Naive B cell (primary cell): ENCODE measurements around the gene NOL3. TPM values are rescaled to one million over a fixed set of nuclear protein-coding genes. Genes with fewer than 3 reads are reported as not detected.

ENCODE experiments used
- ATAC-seq, 2 donors: fragments of 150-1000 bp; cut with Tn5 transposase; 2 replicates each; pipeline ENCODE4 v1.10.0; 2021; ENCODE audit warnings: low read depth in 2 of 2, mild to moderate bottlenecking in 2 of 2, moderate library complexity in 2 of 2
- DNase-seq: peaks from one replicate; pipeline ENCODE4 v3.0.0; 2022
- H3K27ac Mint-ChIP-seq, 6 donors: one replicate each; pipeline ENCODE4 v1.8.0; 2020 to 2022; ENCODE audit warnings: mild to moderate bottlenecking in 6 of 6, mixed read lengths in 6 of 6, moderate library complexity in 5 of 6, inconsistent platforms in 2 of 6
- H3K27me3 Mint-ChIP-seq, 3 donors: one replicate each; pipeline ENCODE4 v1.8.0; 2021 to 2022; ENCODE audit warnings: mixed read lengths in 3 of 3, mild to moderate bottlenecking in 1 of 3
- H3K36me3 Mint-ChIP-seq, 2 donors: one replicate each; pipeline ENCODE4 v1.8.0; 2020 to 2022; ENCODE audit warnings: mixed read lengths in 2 of 2, inconsistent platforms in 1 of 2, mild to moderate bottlenecking in 1 of 2
- H3K4me1 Mint-ChIP-seq, 3 donors: one replicate each; pipeline ENCODE4 v1.8.0; 2020 to 2022; ENCODE audit warnings: mixed read lengths in 3 of 3, inconsistent platforms in 1 of 3, mild to moderate bottlenecking in 1 of 3, moderate library complexity in 1 of 3
- H3K4me3 Mint-ChIP-seq, 8 donors: one replicate each; pipeline ENCODE4 v1.8.0; 2020 to 2022; ENCODE audit warnings: mild to moderate bottlenecking in 8 of 8, mixed read lengths in 8 of 8, moderate library complexity in 8 of 8, inconsistent platforms in 2 of 8
- H3K9me3 Mint-ChIP-seq, 7 donors: one replicate each; pipeline ENCODE4 v1.8.0; 2020 to 2022; ENCODE audit warnings: mixed read lengths in 7 of 7, mild to moderate bottlenecking in 5 of 7, inconsistent platforms in 2 of 7, moderate library complexity in 1 of 7
- polyA plus RNA-seq, 6 donors: library from polyadenylated mRNA; unstranded; fragments of 300-500 nt; fragmentation: Illumina TruSeq; gene quantifications; one replicate each; pipeline ENCODE4 v1.2.3, GENCODE V29; 2021; ENCODE audit warnings: low read depth in 6 of 6

NOL3 gene
- polyA plus RNA-seq, 6 donors from 2014 or later = 0.27 TPM; not detected in 5

DNA sequence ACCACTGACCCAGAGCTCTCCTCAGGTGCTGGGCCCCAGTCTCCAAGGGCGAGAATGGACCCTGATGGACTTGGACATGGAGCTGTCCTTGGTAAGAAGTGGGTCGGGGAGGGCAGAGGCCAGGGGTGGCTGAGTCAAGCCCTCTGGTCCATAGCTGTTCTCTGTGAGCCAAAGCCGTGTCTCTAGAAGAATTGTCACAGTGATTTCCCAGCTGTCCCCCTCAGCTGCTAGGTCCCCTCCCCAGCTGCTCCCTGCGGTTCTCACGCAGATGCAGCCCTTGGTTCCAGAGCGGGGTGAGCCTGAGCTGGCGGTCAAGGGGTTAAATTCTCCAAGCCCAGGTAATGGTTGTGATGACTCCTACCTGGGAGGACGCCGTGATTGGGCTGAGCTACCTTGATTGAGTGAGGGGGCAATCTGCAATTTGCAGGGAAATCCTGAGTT is 1.3 kb upstream of the NOL3 start:
- DNase-seq (no peak), ATAC-seq (no peak)
- H3K4me3 Mint-ChIP-seq = peak overlapping the region in 5 of 8 donors; percentile 7 to 54 (median 38)
- peaks cover 32 to 46% (median 41%) of the 10 kb centered on the region in 3 donors for H3K4me1 Mint-ChIP-seq
- peak overlapping the region in 1 of 6 donors; percentile 54 for H3K27ac Mint-ChIP-seq
- H3K9me3 Mint-ChIP-seq = peaks cover 0 to 1% (median 0%) of the 10 kb centered on the region in 7 donors
- peaks cover 49 to 90% (median 84%) of the 10 kb centered on the region in 3 donors for H3K27me3 Mint-ChIP-seq
- peaks cover 0 to 18% of the 10 kb centered on the region in 2 donors for H3K36me3 Mint-ChIP-seq

DNA sequence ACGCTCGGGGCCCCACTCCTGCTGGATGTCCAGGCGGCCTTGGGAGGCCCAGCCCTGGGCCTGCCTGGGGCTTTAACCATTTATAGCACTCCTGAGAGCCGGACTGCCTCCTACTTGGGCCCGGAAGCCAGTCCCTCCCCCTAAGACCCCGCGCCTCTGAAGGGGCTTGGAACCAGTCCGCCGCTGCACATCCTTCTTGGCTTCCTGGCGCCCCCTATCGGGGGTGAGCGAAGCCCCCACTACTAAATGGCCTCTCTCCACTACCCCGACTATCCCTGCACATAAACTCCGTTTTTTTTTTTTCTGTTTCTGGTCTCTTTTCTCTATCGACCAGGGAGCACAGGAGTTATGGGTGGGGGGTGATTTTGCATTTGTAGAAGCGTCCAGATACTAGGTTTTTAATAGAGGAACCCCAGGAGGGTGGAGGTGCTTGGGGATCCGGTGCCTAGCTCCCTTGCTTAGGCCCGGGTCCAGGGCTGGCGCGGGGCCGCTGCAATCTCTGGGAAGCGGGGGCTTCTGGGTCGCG is 633 bp upstream of the NOL3 start:
- Mint-ChIP-seq H3K4me3 (peak overlapping the region; percentile 26 to 84 (median 69)), H3K4me1 (peaks cover 30 to 44% (median 41%) of the 10 kb centered on the region in 3 donors), H3K9me3 (peaks cover 0 to 1% (median 0%) of the 10 kb centered on the region in 7 donors), H3K27ac (no peak overlapping the region), H3K36me3 (peaks cover 0 to 18% of the 10 kb centered on the region in 2 donors), H3K27me3 (peaks cover 51 to 93% (median 82%) of the 10 kb centered on the region in 3 donors)
- ATAC-seq = no peak
- no peak for DNase-seq

DNA sequence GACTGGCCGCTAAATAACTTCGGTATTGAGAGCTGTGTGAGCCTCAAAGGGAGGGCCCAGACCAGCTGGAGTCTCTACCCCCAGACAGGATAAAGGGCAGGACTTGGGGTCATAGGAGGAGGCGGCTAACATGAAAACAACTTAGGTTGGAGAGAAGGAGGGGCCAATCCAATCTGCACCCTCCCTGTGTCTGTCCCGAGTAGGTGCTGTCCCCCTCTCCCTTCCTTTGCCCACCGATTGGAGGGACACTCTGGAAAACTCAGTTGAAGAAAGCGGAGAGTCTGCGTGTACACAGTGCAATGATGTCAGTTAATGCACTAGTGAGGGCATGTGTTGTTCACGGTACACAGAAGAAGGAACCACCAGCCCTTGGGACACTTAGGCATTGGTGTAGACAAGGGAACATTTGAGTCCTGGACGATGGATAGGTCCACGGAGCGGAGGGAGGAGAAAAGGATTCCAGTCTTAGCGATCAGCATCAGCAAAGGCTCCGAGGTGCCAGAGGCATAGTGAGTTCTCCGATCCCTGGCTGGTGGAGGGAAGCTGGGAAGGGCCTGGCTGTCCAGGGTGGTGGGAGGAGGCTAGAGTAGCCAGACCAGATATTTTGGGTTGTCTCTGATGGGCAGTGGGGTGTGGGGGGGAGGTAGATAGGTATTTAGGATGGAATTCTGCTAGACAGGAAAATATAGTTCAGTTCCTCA is 761 bp downstream of the NOL3 start:
- Mint-ChIP-seq H3K4me1 (peaks cover 29 to 35% (median 31%) of the 10 kb centered on the region in 3 donors), H3K27ac (no peak overlapping the region), H3K4me3 (peak overlapping the region; percentile 23 to 72 (median 64)), H3K27me3 (peaks cover 52 to 91% (median 81%) of the 10 kb centered on the region in 3 donors), H3K9me3 (peaks cover 0 to 1% (median 0%) of the 10 kb centered on the region in 7 donors), H3K36me3 (peaks cover 0 to 18% of the 10 kb centered on the region in 2 donors)
- DNase-seq (no peak), ATAC-seq (no peak)

DNA sequence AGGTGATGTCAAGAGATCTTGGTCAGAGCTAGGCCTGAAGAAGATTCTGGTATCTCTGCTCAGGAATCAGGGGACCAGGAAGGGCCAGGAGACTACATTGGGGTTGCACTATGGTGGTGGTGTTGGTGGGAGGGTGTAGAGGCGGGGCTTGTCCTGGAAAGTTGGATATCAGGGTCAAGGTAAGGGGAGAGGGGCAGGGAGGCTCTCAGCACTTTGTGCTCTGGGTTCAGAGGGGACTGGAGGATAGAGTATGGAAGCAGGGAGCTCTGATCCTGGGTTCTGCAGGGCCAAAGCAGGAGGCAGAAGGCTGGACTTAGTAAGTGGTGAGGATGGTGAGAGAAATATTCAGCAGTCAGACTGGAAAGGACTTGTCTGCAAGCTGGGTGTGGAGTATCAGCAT is 3.0 kb downstream of the NOL3 start:
- no peak for DNase-seq
- peaks cover 0 to 14% of the 10 kb centered on the region in 2 donors for H3K36me3 Mint-ChIP-seq
- peaks cover 0 to 1% (median 0%) of the 10 kb centered on the region in 7 donors for H3K9me3 Mint-ChIP-seq
- ATAC-seq = no peak
- H3K27me3 Mint-ChIP-seq = peaks cover 61 to 86% (median 81%) of the 10 kb centered on the region in 3 donors
- H3K27ac Mint-ChIP-seq = peak overlapping the region in 2 of 6 donors; percentile 80 to 83
- H3K4me1 Mint-ChIP-seq = peaks cover 23 to 38% (median 32%) of the 10 kb centered on the region in 3 donors
- peak overlapping the region; percentile 60 to 91 (median 87) for H3K4me3 Mint-ChIP-seq

DNA sequence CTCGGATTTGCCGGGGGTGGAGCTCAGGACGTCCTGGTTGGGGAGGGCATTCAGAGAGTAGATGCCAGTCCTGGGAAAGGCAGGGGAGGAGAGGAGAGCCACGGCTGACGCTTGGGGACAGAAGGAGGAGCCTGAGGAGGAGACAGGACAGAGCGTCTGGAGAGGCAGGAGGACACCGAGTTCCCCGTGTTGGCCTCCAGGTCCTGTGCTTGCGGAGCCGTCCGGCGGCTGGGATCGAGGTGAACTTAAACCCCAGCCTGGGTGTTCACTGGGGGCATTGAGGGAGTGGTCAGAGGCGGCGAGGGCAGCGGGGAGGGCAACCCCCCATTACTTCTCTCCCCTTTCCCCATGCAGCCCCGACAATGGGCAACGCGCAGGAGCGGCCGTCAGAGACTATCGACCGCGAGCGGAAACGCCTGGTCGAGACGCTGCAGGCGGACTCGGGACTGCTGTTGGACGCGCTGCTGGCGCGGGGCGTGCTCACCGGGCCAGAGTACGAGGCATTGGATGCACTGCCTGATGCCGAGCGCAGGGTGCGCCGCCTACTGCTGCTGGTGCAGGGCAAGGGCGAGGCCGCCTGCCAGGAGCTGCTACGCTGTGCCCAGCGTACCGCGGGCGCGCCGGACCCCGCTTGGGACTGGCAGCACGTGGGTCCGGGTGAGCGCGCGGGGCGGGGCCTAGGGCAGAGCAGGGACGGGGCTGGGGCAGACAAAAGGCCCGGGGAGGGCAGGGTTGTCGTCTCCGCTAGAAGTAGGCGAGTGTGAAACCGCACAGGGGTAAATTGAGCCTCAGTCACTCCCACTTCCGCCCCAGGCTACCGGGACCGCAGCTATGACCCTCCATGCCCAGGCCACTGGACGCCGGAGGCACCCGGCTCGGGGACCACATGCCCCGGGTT is 3.7 kb downstream of the NOL3 start:
- DNase-seq (peak; percentile 53), ATAC-seq (peak; percentile 73 to 78)
- peaks cover 28 to 43% (median 33%) of the 10 kb centered on the region in 3 donors for H3K4me1 Mint-ChIP-seq
- H3K4me3 Mint-ChIP-seq = peak overlapping the region; percentile 60 to 91 (median 87)
- H3K27ac Mint-ChIP-seq = peak overlapping the region in 2 of 6 donors; percentile 83 to 92
- peaks cover 62 to 85% (median 81%) of the 10 kb centered on the region in 3 donors for H3K27me3 Mint-ChIP-seq
- peaks cover 0 to 14% of the 10 kb centered on the region in 2 donors for H3K36me3 Mint-ChIP-seq
- H3K9me3 Mint-ChIP-seq = peaks cover 0 to 1% (median 0%) of the 10 kb centered on the region in 7 donors

DNA sequence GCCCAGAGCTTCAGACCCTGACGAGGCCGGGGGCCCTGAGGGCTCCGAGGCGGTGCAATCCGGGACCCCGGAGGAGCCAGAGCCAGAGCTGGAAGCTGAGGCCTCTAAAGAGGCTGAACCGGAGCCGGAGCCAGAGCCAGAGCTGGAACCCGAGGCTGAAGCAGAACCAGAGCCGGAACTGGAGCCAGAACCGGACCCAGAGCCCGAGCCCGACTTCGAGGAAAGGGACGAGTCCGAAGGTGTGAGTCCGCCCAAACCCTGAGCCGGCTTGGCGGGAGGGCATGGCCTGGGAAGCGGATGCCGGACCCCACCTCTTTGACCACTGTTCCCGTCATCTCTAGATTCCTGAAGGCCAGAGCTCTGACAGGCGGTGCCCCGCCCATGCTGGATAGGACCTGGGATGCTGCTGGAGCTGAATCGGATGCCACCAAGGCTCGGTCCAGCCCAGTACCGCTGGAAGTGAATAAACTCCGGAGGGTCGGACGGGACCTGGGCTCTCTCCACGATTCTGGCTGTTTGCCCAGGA is 4.4 kb downstream of the NOL3 start:
- ATAC-seq (no peak), DNase-seq (no peak)
- H3K4me1 Mint-ChIP-seq = peaks cover 25 to 39% (median 31%) of the 10 kb centered on the region in 3 donors
- H3K36me3 Mint-ChIP-seq = peaks cover 0 to 14% of the 10 kb centered on the region in 2 donors
- H3K27me3 Mint-ChIP-seq = peaks cover 58 to 85% (median 78%) of the 10 kb centered on the region in 3 donors
- H3K4me3 Mint-ChIP-seq = peak overlapping the region in 6 of 8 donors; percentile 21 to 89 (median 75)
- H3K9me3 Mint-ChIP-seq = peaks cover 0 to 1% (median 0%) of the 10 kb centered on the region in 7 donors
- no peak overlapping the region for H3K27ac Mint-ChIP-seq

DNA sequence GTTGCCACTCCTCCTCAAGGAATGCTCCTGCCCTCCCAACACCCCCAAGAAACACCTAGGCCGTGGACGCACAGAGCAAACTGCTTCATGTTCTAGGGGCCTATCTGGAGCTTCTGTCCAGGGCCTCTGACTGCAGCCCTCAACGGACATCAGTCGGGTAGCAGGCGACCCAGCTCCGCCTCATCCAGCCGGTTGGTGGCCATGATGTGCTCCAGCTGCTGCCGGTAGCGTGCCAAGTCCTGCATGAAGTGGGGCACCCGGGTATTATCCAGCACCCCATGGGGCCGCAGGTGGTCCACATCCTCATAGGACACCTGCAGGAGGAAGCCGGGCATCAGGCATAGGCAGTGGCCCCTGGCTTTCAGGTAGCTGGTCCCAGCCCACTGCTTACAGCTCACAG is 6.3 kb downstream of the NOL3 start:
- ATAC-seq = no peak
- H3K9me3 Mint-ChIP-seq = no peaks in the 10 kb centered on the region
- H3K4me3 Mint-ChIP-seq = peak overlapping the region in 3 of 8 donors; percentile 26 to 64 (median 63)
- peaks cover 19 to 33% (median 19%) of the 10 kb centered on the region in 3 donors for H3K4me1 Mint-ChIP-seq
- H3K27me3 Mint-ChIP-seq = peaks cover 45 to 70% (median 61%) of the 10 kb centered on the region in 3 donors
- H3K27ac Mint-ChIP-seq = no peak overlapping the region
- DNase-seq = no peak
- H3K36me3 Mint-ChIP-seq = peaks cover 0 to 5% of the 10 kb centered on the region in 2 donors

DNA sequence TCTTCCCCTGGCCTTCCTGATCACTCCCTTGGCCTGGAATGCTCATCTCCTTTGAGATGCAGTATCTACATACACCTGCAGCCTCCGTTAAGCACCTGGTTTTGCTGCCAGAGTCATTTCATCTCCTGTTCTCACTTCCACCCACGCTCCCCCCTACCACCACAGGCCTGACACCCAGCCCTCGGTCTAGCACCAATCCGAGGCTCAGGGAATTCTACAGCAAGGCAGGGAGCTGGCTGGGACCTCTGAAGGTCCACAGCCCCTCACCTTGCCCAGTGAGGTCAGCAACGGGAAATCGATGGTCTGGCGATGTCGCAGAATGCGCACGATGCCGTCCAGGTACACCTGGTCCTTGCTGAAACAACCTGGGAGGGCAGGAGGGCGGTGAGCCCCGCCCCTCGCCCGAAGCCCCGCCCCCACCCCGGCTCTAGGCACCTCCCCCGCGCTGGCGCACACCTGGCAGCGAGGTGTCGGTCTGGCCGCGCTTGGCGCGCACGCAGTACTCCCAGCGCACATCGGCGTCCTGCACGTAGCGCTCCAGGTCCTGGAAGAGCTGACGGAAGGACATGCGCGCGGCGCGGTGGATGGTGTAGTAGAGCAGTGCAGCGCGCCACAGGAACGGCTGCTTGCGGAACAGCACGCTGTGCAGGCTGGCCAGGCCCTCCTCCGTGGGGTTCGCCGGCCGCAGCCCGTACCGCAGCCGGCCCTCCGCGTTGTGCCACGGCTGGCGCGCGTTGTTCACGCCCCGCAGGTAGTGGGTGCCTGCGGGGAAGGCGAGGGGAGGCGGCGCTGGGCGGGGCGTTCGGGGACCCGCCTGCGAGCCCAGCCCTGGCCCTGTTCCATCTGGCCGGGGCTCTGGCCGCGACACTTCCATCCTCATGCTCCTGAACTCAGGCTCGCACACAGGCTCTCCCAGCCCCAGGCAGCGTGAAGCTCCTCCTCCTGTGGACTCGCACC is 7.7 kb downstream of the NOL3 start:
- Mint-ChIP-seq H3K4me3 (peak overlapping the region; percentile 24 to 82 (median 66)), H3K36me3 (no peaks in the 10 kb centered on the region), H3K27me3 (peaks cover 40 to 56% (median 50%) of the 10 kb centered on the region in 3 donors), H3K4me1 (peaks cover 15 to 31% (median 18%) of the 10 kb centered on the region in 3 donors), H3K27ac (no peak overlapping the region), H3K9me3 (no peaks in the 10 kb centered on the region)
- DNase-seq (no peak), ATAC-seq (peak; percentile 53 to 56)

DNA sequence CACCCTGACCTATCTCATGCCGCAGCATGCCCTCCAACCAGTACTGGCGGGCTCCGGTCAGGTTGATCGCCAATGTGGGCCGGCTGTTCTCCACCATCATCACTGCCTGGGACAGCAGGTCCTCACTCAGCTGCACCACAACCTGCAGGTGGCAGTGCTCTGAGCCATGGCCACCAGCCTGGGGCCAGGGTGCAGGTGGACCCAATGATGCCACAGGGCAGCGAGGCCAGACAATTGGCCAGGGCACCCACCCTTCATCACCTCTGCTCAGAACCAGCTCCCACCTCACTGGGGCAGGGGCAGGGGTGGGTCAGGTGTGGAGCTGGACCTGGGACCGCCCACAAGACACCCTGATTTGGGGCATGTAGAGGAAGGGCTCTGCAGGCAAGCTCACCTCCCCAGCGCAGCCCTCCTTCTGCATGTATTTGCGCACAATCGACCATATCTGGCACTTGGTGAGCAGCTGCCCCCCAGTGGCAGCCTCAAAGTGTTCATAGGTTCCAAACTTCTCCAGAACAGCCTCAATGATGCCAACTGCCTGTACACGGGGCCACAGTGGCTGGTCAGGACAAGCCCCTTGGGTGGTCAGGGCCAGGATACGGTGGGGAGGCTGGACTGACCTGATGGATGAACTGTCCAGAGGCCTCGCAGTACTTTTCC is 9.2 kb downstream of the NOL3 start:
- Mint-ChIP-seq H3K9me3 (no peaks in the 10 kb centered on the region), H3K27me3 (peaks cover 29 to 43% (median 39%) of the 10 kb centered on the region in 3 donors), H3K4me1 (peaks cover 4 to 19% (median 6%) of the 10 kb centered on the region in 3 donors), H3K27ac (no peak overlapping the region), H3K36me3 (no peaks in the 10 kb centered on the region), H3K4me3 (peak overlapping the region in 2 of 8 donors; percentile 16 to 76)
- ATAC-seq = no peak
- no peak for DNase-seq

DNA sequence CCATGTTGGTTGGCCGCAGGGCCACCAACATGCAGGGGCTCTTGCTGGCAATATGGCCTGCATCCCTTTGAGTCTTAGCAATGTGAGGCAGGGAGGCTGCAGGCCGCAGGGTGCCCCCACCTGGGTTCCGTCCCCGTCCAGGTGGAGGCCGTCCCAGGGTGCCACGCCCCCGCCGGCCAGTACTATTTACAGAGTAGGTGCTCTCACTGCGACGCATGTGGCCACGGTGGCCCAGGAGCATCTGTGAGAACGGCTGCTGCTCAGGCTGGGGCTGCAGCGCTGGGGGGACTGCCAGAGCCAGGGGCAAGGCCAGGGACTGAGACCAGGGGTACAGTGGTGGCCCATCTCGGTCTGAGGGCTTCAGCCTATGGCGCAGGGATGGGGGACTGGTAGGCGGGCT is 9.8 kb downstream of the NOL3 start:
- H3K4me3 Mint-ChIP-seq = no peak overlapping the region
- peaks cover 29 to 43% (median 39%) of the 10 kb centered on the region in 3 donors for H3K27me3 Mint-ChIP-seq
- H3K9me3 Mint-ChIP-seq = no peaks in the 10 kb centered on the region
- DNase-seq (no peak), ATAC-seq (no peak)
- H3K4me1 Mint-ChIP-seq = peaks cover 6 to 21% (median 10%) of the 10 kb centered on the region in 3 donors
- no peak overlapping the region for H3K27ac Mint-ChIP-seq
- H3K36me3 Mint-ChIP-seq = no peaks in the 10 kb centered on the region

DNA sequence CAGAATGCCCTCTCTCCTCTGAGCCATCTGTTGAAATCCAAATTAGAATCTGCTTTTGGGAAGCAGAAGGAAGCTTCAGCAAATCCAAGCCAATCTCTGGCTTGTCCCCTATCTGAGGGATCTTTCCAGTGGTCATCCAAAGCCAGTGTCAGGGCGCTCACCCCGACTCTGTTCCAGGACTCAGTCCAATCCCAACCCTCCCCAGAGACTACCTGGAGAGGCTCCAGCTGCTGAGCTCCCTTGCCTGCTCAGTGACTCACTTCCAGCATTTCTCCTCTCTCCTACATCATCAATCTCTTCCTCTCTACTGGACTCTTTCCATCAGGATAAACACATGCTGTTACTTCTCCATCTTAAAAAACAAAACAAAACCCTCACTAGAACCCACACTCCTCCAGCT is 11.0 kb downstream of the NOL3 start:
- Mint-ChIP-seq H3K27ac (no peak overlapping the region), H3K4me3 (no peak overlapping the region), H3K9me3 (no peaks in the 10 kb centered on the region), H3K27me3 (peaks cover 27 to 36% (median 29%) of the 10 kb centered on the region in 3 donors), H3K36me3 (no peaks in the 10 kb centered on the region), H3K4me1 (peaks cover 11 to 23% (median 16%) of the 10 kb centered on the region in 3 donors)
- DNase-seq (no peak), ATAC-seq (no peak)
